HuH-7 (cell line): Measurements from ENCODE around the gene PTPRN2.
"Not testable (repeated sequence)": the region's sequence is repeated elsewhere in the genome, so short reads cannot be mapped to it uniquely, and the experiment has no call there.

ENCODE experiments used
- DNase-seq: peaks from one replicate; pipeline ENCODE4 v3.0.0; 2011; ENCODE audit warnings: low spot score

PTPRN2 gene

GRCh38 chr7:157727964-157728615, 859.5 kb downstream of the PTPRN2 start:
- no peak for DNase-seq

GRCh38 chr7:157726764-157727163, 860.9 kb downstream of the PTPRN2 start:
- DNase-seq = no peak

- DNase-seq = not testable (repeated sequence)
Observed at GRCh38 chr7:157725312-157725711, 862.3 kb downstream of the PTPRN2 start.

GRCh38 chr7:157723205-157723604, 864.4 kb downstream of the PTPRN2 start:
- DNase-seq = no peak

- no peak for DNase-seq
Observed at GRCh38 chr7:157722137-157723060, 865.2 kb downstream of the PTPRN2 start.

GRCh38 chr7:157721468-157722136, 866.0 kb downstream of the PTPRN2 start:
- no peak for DNase-seq

- DNase-seq = no peak
Observed at GRCh38 chr7:157719705-157720655, 867.6 kb downstream of the PTPRN2 start.

GRCh38 chr7:157719008-157719682, 868.5 kb downstream of the PTPRN2 start:
- no peak for DNase-seq

GRCh38 chr7:157718303-157719007, 869.2 kb downstream of the PTPRN2 start:
- DNase-seq = no peak

- DNase-seq = no peak
Observed at GRCh38 chr7:157717211-157718174, 870.1 kb downstream of the PTPRN2 start.

- DNase-seq = no peak
Observed at GRCh38 chr7:157715938-157716280, 871.7 kb downstream of the PTPRN2 start.

- no peak for DNase-seq
Observed at GRCh38 chr7:157715071-157715937, 872.3 kb downstream of the PTPRN2 start.

- no peak for DNase-seq
Observed at GRCh38 chr7:157714166-157715070, 873.2 kb downstream of the PTPRN2 start.

- no peak for DNase-seq
Observed at GRCh38 chr7:157713591-157713990, 874.0 kb downstream of the PTPRN2 start.

GRCh38 chr7:157712666-157713235, 874.9 kb downstream of the PTPRN2 start:
- DNase-seq = no peak

- no peak for DNase-seq
Observed at GRCh38 chr7:157711353-157711888, 876.2 kb downstream of the PTPRN2 start.

- DNase-seq = no peak
Observed at GRCh38 chr7:157710396-157710795, 877.2 kb downstream of the PTPRN2 start.
